ENCODE measurements around the gene RAPGEF4. TPM values are rescaled to one million over a fixed set of nuclear protein-coding genes. Genes with fewer than 3 reads are reported as not detected.

RAPGEF4 gene
- total RNA-seq, 1 donor from 2014 or later = 1.7 TPM

GRCh38 chr2:173019755-173020154, 284.1 kb downstream of the RAPGEF4 start:
- no peak for TF ChIP-seq CTCF (conservative IDR thresholded peaks at IDR 0.05)
- no peak overlapping the region for H3K27ac Mint-ChIP-seq (ENCODE audit: unreplicated experiment)

GRCh38 chr2:173021939-173022371, 286.3 kb downstream of the RAPGEF4 start:
- no peak overlapping the region for H3K27ac Mint-ChIP-seq (ENCODE audit: unreplicated experiment)
- peak; percentile 39 for TF ChIP-seq CTCF (conservative IDR thresholded peaks at IDR 0.05)
- no peaks in the 10 kb centered on the region for H3K27me3 Mint-ChIP-seq (ENCODE audit: low read depth)
- no peaks in the 10 kb centered on the region for H3K36me3 Mint-ChIP-seq (ENCODE audit: low read depth)
- no peaks in the 10 kb centered on the region for H3K4me1 Mint-ChIP-seq
- no peaks in the 10 kb centered on the region for H3K9me3 Mint-ChIP-seq
- no peak overlapping the region for H3K4me3 Mint-ChIP-seq
- no peak for DNase-seq (ENCODE audit: low read depth, low spot score)

More at GRCh38 chr2:173019755-173020154, 284.1 kb downstream of the RAPGEF4 start:
- no peaks in the 10 kb centered on the region for H3K4me1 Mint-ChIP-seq
- H3K9me3 Mint-ChIP-seq = no peaks in the 10 kb centered on the region
- H3K4me3 Mint-ChIP-seq = no peak overlapping the region
- H3K27me3 Mint-ChIP-seq (ENCODE audit: low read depth) = no peaks in the 10 kb centered on the region
- no peak for DNase-seq (ENCODE audit: low read depth, low spot score)
- H3K36me3 Mint-ChIP-seq (ENCODE audit: low read depth) = no peaks in the 10 kb centered on the region

GRCh38 chr2:173023718-173024117, 288.1 kb downstream of the RAPGEF4 start:
- no peak overlapping the region for H3K4me3 Mint-ChIP-seq
- H3K27ac Mint-ChIP-seq (ENCODE audit: unreplicated experiment) = no peak overlapping the region
- DNase-seq (ENCODE audit: low read depth, low spot score) = no peak
- no peaks in the 10 kb centered on the region for H3K36me3 Mint-ChIP-seq (ENCODE audit: low read depth)
- no peaks in the 10 kb centered on the region for H3K27me3 Mint-ChIP-seq (ENCODE audit: low read depth)
- no peaks in the 10 kb centered on the region for H3K9me3 Mint-ChIP-seq
- peaks cover 6% of the 10 kb centered on the region for H3K4me1 Mint-ChIP-seq
- no peak for TF ChIP-seq CTCF (conservative IDR thresholded peaks at IDR 0.05)

- Mint-ChIP-seq H3K27ac (ENCODE audit: unreplicated experiment) (no peak overlapping the region), H3K9me3 (no peaks in the 10 kb centered on the region), H3K36me3 (ENCODE audit: low read depth) (no peaks in the 10 kb centered on the region), H3K4me3 (no peak overlapping the region), H3K27me3 (ENCODE audit: low read depth) (no peaks in the 10 kb centered on the region), H3K4me1 (peaks cover 6% of the 10 kb centered on the region)
- DNase-seq (ENCODE audit: low read depth, low spot score) = no peak
- TF ChIP-seq CTCF (conservative IDR thresholded peaks at IDR 0.05) = no peak
Observed at GRCh38 chr2:173026479-173026878, 290.8 kb downstream of the RAPGEF4 start.

GRCh38 chr2:173027181-173028128, 291.8 kb downstream of the RAPGEF4 start:
- TF ChIP-seq CTCF (conservative IDR thresholded peaks at IDR 0.05) = peak; percentile 98
- peak; percentile 88 for DNase-seq (ENCODE audit: low read depth, low spot score)
- no peak overlapping the region for H3K27ac Mint-ChIP-seq (ENCODE audit: unreplicated experiment)
- H3K4me1 Mint-ChIP-seq = peaks cover 6% of the 10 kb centered on the region
- no peaks in the 10 kb centered on the region for H3K9me3 Mint-ChIP-seq
- H3K27me3 Mint-ChIP-seq (ENCODE audit: low read depth) = no peaks in the 10 kb centered on the region
- H3K36me3 Mint-ChIP-seq (ENCODE audit: low read depth) = no peaks in the 10 kb centered on the region
- H3K4me3 Mint-ChIP-seq = no peak overlapping the region
